HepG2 (cell line): Measurements from ENCODE around the gene ZNF683. TPM values are rescaled to one million over a fixed set of nuclear protein-coding genes. Genes with fewer than 3 reads are reported as not detected.

ENCODE experiments used
- ATAC-seq: fragments of 200-7000 bp; cut with Tn5 transposase; 3 replicates; pipeline ENCODE4 v1.9.1; 2020; ENCODE audit warnings: mild to moderate bottlenecking, moderate library complexity
- BruUV-seq: library from RNA; stranded (reverse); fragments of 400-500 nt; replicated peaks from 2 replicates; lab custom pipeline; 2021; lab: Mats Ljungman, UMichigan
- CTCF ChIA-PET: fragments of 300-600 bp; formaldehyde crosslinking; extraction: SDS; loops from one replicate; lab custom pipeline; 2021; ENCODE audit warnings: low total read pairs, inconsistent platforms, low intra/inter-chr PET ratio; lab: Yijun Ruan, JAX
- POLR2A ChIA-PET: fragments of 350-600 bp; sonication (Branson Sonifier 250); formaldehyde crosslinking; loops from one replicate; lab custom pipeline; 2020; ENCODE audit warnings: antibody characterized with exemption, inconsistent platforms; lab: Yijun Ruan, JAX
- DNase-seq: peaks from one replicate; pipeline ENCODE4 v3.0.0-alpha.2; 2015; ENCODE audit warnings: low spot score
- FAIRE-seq: peaks from 3 replicates; lab custom pipeline; 2011; peaks lifted over from hg19 to GRCh38; lab: Jason Lieb, UNC
- H2AFZ ChIP-seq: one replicate; pipeline ENCODE4 v1.6.1; 2011; ENCODE audit warnings: low read length, inconsistent platforms
- H3K27ac ChIP-seq: fragments of 300-600 bp; 3 replicates; pipeline ENCODE4 v1.8.0; 2011; ENCODE audit warnings: mixed run types, mild to moderate bottlenecking, mixed read lengths, low read length, inconsistent platforms; ENCODE audit not compliant: insufficient read depth; ENCODE audit errors: extremely low read length
- H3K27me3 ChIP-seq, 2 experiments: fragments of 200-600 bp in 1 of 2; 2 replicates in 1 of 2; 3 replicates in 1 of 2; pipeline versions ENCODE4 v1.6.0 to v1.8.0; 2011; ENCODE audit warnings: low read length in 2 of 2, mild to moderate bottlenecking in 2 of 2, moderate library complexity in 2 of 2, inconsistent platforms in 1 of 2; ENCODE audit not compliant: insufficient read depth in 2 of 2, control insufficient read depth in 1 of 2
- H3K36me3 ChIP-seq, 2 experiments: fragments of 200-600 bp in 1 of 2; replicated peaks in 1 of 2; 2 replicates in 1 of 2; 3 replicates in 1 of 2; pipeline versions ENCODE4 v1.5.1 to v1.8.0; 2011; ENCODE audit warnings: low read length in 2 of 2, inconsistent platforms in 1 of 2; ENCODE audit not compliant: insufficient read depth in 2 of 2, control insufficient read depth in 1 of 2
- H3K4me1 ChIP-seq: 2 replicates; pipeline ENCODE4 v1.5.1; 2012; ENCODE audit warnings: low read length, inconsistent platforms; ENCODE audit not compliant: insufficient read depth
- H3K4me2 ChIP-seq: 2 replicates; pipeline ENCODE4 v1.6.0; 2011; ENCODE audit warnings: low read depth, low read length, inconsistent platforms
- H3K4me3 ChIP-seq, 3 experiments: fragments of 200-600 bp in 1 of 3; sonication (generic), shearing (Covaris generic) in 1 of 3; replicated peaks in 1 of 3; 2 replicates each; pipeline ENCODE4 v1.5.1; 2011 to 2016; ENCODE audit warnings: low read length in 3 of 3, inconsistent platforms in 2 of 3, low read depth in 2 of 3, mild to moderate bottlenecking in 2 of 3, control low read depth in 1 of 3, mixed read lengths in 1 of 3; ENCODE audit not compliant: insufficient read depth in 1 of 3
- H3K79me2 ChIP-seq: one replicate; pipeline ENCODE4 v1.6.1; 2011; ENCODE audit warnings: low read length, inconsistent platforms; ENCODE audit not compliant: insufficient read depth
- H3K9ac ChIP-seq: 2 replicates; pipeline ENCODE4 v1.6.0; 2011; ENCODE audit warnings: mild to moderate bottlenecking, low read depth, low read length, inconsistent platforms; ENCODE audit not compliant: insufficient read depth
- H3K9me3 ChIP-seq: 2 replicates; pipeline ENCODE4 v1.5.1; 2012; ENCODE audit warnings: mild to moderate bottlenecking, low read length
- H4K20me1 ChIP-seq: 2 replicates; pipeline ENCODE4 v1.6.0; 2011; ENCODE audit warnings: inconsistent platforms, mild to moderate bottlenecking, low read length, moderate library complexity; ENCODE audit not compliant: insufficient read depth
- ATM ChIP-seq: fragments of 450-650 bp; IDR thresholded peaks from 2 replicates; pipeline ENCODE4 v1.7.1; 2017; ENCODE audit warnings: mild to moderate bottlenecking, borderline replicate concordance
- FOSL1 ChIP-seq: sonication (generic); formaldehyde crosslinking; IDR thresholded peaks from 2 replicates; pipeline ENCODE4 v1.9.0; 2021; ENCODE audit warnings: missing genetic modification reagents, borderline replicate concordance
- GTF3A ChIP-seq: sonication (generic); formaldehyde crosslinking; conservative IDR thresholded peaks from 2 replicates; pipeline ENCODE4 v1.4.0; 2020; ENCODE audit warnings: mild to moderate bottlenecking, missing genetic modification reagents
- JDP2 ChIP-seq: sonication (generic); formaldehyde crosslinking; IDR thresholded peaks from 2 replicates; pipeline ENCODE4 v1.8.1; 2022; ENCODE audit warnings: missing genetic modification reagents, borderline replicate concordance
- KAT7 ChIP-seq: IDR thresholded peaks from 2 replicates; pipeline ENCODE4 v1.6.1; 2018; ENCODE audit warnings: borderline replicate concordance, missing compliant biosample characterization
- MYC ChIP-seq: sonication (generic); formaldehyde crosslinking; IDR thresholded peaks from 2 replicates; pipeline ENCODE4 v1.9.0; 2021; ENCODE audit warnings: missing genetic modification reagents, borderline replicate concordance
- NFYC ChIP-seq: IDR thresholded peaks from 2 replicates; pipeline ENCODE4 v1.6.1; 2016; ENCODE audit warnings: missing genetic modification reagents, missing compliant biosample characterization
- PHB2 ChIP-seq: fragments of 450-650 bp; IDR thresholded peaks from 2 replicates; pipeline ENCODE4 v1.6.1; 2018; ENCODE audit not compliant: partially characterized antibody
- RFX3 ChIP-seq: IDR thresholded peaks from 2 replicates; pipeline ENCODE4 v1.6.1; 2016; ENCODE audit warnings: missing biosample characterization, missing genetic modification reagents
- U2AF1 ChIP-seq: fragments of 200-400 bp; formaldehyde crosslinking; optimal IDR thresholded peaks from 2 replicates; pipeline ENCODE3; 2017; ENCODE audit warnings: mild to moderate bottlenecking, low read depth, low read length
- ZBTB2 ChIP-seq: sonication (generic); formaldehyde crosslinking; IDR thresholded peaks from 2 replicates; pipeline ENCODE4 v1.8.0; 2022; ENCODE audit warnings: low read depth, missing genetic modification reagents
- ZBTB8A ChIP-seq: sonication (generic); formaldehyde crosslinking; IDR thresholded peaks from 2 replicates; pipeline ENCODE4 v1.4.0; 2020; ENCODE audit warnings: mild to moderate bottlenecking, low read depth, missing genetic modification reagents, borderline replicate concordance
- ZNF10 ChIP-seq: sonication (generic); formaldehyde crosslinking; IDR thresholded peaks from 2 replicates; pipeline ENCODE4 v1.4.0; 2020; ENCODE audit warnings: mild to moderate bottlenecking, low read depth, missing genetic modification reagents, borderline replicate concordance
- ZNF749 ChIP-seq: sonication (generic); formaldehyde crosslinking; IDR thresholded peaks from 2 replicates; pipeline ENCODE4 v1.8.0; 2022; ENCODE audit warnings: mild to moderate bottlenecking, missing genetic modification reagents, moderate library complexity, borderline replicate concordance
- WGBS: methylation state at CpG from one replicate; pipeline ENCODE4 v1.1.6; 2017; ENCODE audit warnings: low lambda C conversion rate; 5-methylcytosine and 5-hydroxymethylcytosine counted together
- in situ Hi-C: cut with HindIII; loops from 2 replicates; pipeline ENCODE4 v1.10.0; 2017; ENCODE audit warnings: low pct_unique_long_range_greater_than_20kb; ENCODE audit not compliant: extremely low pct_ligation_motif_present
- intact Hi-C: fragments of 100-400 bp; cut with micrococcal nuclease; formaldehyde crosslinking; loops from one replicate; pipeline ENCODE4 v1.10.0; 2022; ENCODE audit not compliant: unreplicated experiment
- polyA plus RNA-seq, 8 experiments: library from polyadenylated mRNA; depleted of rRNA in 3 of 8; stranded (reverse) in 7 of 8; unstranded in 1 of 8; fragments of >200 nt; fragmentation: Illumina TruSeq in 4 of 8; extraction: Trizol in 4 of 8; gene quantifications; 2 replicates each; pipeline versions ENCODE4 v1.2.1 to v1.2.3, GENCODE V29; 2011 to 2016; ENCODE audit warnings: low read depth in 4 of 8, missing spikeins in 1 of 8, mixed read lengths in 1 of 8; ENCODE audit not compliant: insufficient read depth in 1 of 8
- total RNA-seq, 5 experiments: library from RNA; depleted of rRNA; stranded (reverse); fragments of >200 nt; fragmentation: Illumina TruSeq; extraction: Trizol; gene quantifications; 2 replicates each; pipeline ENCODE4 v1.2.3, GENCODE V29; 2016; ENCODE audit warnings: low read depth in 1 of 5
- TF ChIP-seq, protein P1 (sequence below): sonication (generic); formaldehyde crosslinking; IDR thresholded peaks from 2 replicates; pipeline ENCODE4 v1.5.0; 2020; ENCODE audit warnings: missing genetic modification reagents

Gene ZNF683
- total and polyA plus RNA-seq, 2 of the 13 experiments (the other 11 are each of a cell fraction or from before 2014, with no cell fraction given) = not detected

DNA sequence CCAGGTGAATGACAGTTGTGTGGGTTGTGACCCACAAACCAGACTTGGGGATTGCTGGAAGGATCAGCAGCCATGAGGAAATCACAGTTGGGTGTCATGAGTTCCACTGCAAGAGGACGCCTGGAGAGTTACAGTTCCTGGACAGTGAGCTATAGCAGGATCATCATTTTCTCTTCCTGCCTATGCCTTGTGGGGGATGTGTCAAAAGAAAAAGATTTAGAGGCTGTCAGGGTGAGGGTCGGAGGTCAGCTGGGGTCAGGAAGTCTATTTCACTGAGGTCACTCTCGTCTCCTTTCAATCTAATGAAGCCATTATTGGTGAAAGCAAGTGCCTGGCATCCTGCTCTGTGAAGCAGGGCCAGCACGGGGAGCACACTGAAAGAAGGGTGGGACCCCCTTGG, 31.1 kb upstream of the ZNF683 start:
- Histone ChIP-seq H3K36me3 (no peaks in the 10 kb centered on the region), H3K4me1 (0 out of 2 replicates have a peak, but pooled peaks cover 5% of the 10 kb centered on the region), H3K9ac (no peak overlapping the region), H3K4me3 (no peak overlapping the region), H3K9me3 (no peaks in the 10 kb centered on the region), H2AFZ (no peak overlapping the region), H3K4me2 (no peak overlapping the region), H3K27ac (no peak overlapping the region), H4K20me1 (no peaks in the 10 kb centered on the region), H3K27me3 (no peaks in the 10 kb centered on the region), H3K79me2 (no peaks in the 10 kb centered on the region)
- in situ Hi-C loops (no loop called here), intact Hi-C loops (no loop called here)
- ATAC-seq (no peak), DNase-seq (no peak), FAIRE-seq (no peak)
- CTCF ChIA-PET = no interaction called here
- 5% methylated on average over 4 of the region's 4 CpGs for WGBS
- POLR2A ChIA-PET = no interaction called here
- BruUV-seq = no TSS peak
- TF ChIP-seq, protein P1, sequence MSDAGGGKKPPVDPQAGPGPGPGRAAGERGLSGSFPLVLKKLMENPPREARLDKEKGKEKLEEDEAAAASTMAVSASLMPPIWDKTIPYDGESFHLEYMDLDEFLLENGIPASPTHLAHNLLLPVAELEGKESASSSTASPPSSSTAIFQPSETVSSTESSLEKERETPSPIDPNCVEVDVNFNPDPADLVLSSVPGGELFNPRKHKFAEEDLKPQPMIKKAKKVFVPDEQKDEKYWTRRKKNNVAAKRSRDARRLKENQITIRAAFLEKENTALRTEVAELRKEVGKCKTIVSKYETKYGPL (CRISPR knock-in tag) = no peak
- no peak for TF ChIP-seq KAT7 (CRISPR knock-in tag)
- no peak for TF ChIP-seq NFYC (CRISPR knock-in tag)
- TF ChIP-seq MYC (CRISPR knock-in tag) = no peak
- no peak for TF ChIP-seq U2AF1

DNA sequence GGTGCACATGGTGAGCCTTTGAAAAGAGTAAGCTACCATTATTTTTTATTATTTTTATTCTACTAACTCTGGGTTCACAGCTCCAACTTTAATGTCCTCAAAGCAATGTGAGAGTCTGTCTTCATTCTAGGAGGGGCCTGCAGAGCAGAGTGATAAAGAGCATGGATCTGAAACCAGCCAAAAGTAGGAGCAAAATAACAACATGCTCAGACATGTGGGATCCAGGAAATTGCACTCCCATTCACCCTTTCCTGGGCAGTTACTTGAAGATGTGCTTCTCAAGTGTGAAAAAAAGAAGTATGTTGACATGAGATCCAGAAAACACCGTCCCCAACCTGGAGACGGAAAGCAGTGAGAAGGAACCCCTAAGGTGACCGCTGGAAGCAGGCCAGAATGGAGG, 29.3 kb upstream of the ZNF683 start:
- in situ Hi-C loops (no loop called here), intact Hi-C loops (no loop called here)
- H2AFZ ChIP-seq = no peak overlapping the region
- no peak overlapping the region for H3K4me3 ChIP-seq
- no peak overlapping the region for H3K9ac ChIP-seq
- no peaks in the 10 kb centered on the region for H4K20me1 ChIP-seq
- H3K27me3 ChIP-seq = no peaks in the 10 kb centered on the region
- no peak for FAIRE-seq
- no TSS peak for BruUV-seq
- H3K79me2 ChIP-seq = no peaks in the 10 kb centered on the region
- 54% methylated on average over 3 of the region's 3 CpGs for WGBS
- no peak for ATAC-seq
- H3K27ac ChIP-seq = no peak overlapping the region
- 0 out of 2 replicates have a peak, but pooled peaks cover 5% of the 10 kb centered on the region for H3K4me1 ChIP-seq
- H3K9me3 ChIP-seq = no peaks in the 10 kb centered on the region
- H3K36me3 ChIP-seq = no peaks in the 10 kb centered on the region
- H3K4me2 ChIP-seq = no peak overlapping the region
- no peak for DNase-seq
- POLR2A ChIA-PET = no interaction called here
- CTCF ChIA-PET = no interaction called here
- TF ChIP-seq RFX3 (CRISPR knock-in tag) = no peak
- TF ChIP-seq PHB2 = no peak
- TF ChIP-seq ZNF749 (CRISPR knock-in tag) = no peak
- TF ChIP-seq GTF3A (CRISPR knock-in tag) = no peak
- no peak for TF ChIP-seq ZBTB8A (CRISPR knock-in tag)
- TF ChIP-seq ZBTB2 (CRISPR knock-in tag) = no peak
- TF ChIP-seq ATM = no peak
- TF ChIP-seq ZNF10 (CRISPR knock-in tag) = no peak
- TF ChIP-seq JDP2 = no peak
- TF ChIP-seq FOSL1 (CRISPR knock-in tag) = no peak
